Stomach (tissue), 9 donors: ENCODE data around the gene MYL12B. TPM values are rescaled to one million over a fixed set of nuclear protein-coding genes. Genes with fewer than 3 reads are reported as not detected.

ENCODE experiments used
- DNase-seq, 2 donors: peaks; one replicate each; pipeline versions ENCODE4 v3.0.0 to v3.0.0-alpha.2; 2013 to 2019
- H3K27ac ChIP-seq, 5 donors: fragments of 200-600 bp in 4 of 5; sonication (generic) in 4 of 5; one replicate each; pipeline ENCODE4 v1.5.1; 2013 to 2019; ENCODE audit warnings: mild to moderate bottlenecking in 1 of 5, moderate library complexity in 1 of 5
- H3K27me3 ChIP-seq, 3 donors: fragments of 200-600 bp; sonication (generic); one replicate each; pipeline ENCODE4 v1.5.1; 2017 to 2019; ENCODE audit warnings: mixed run types in 1 of 3
- H3K36me3 ChIP-seq, 4 donors: fragments of 200-600 bp; sonication (generic); 1 replicate in 3 of 4; 2 replicates in 1 of 4; pipeline ENCODE4 v1.5.1; 2016 to 2019
- H3K4me1 ChIP-seq, 4 donors: fragments of 200-600 bp; sonication (generic); one replicate each; pipeline ENCODE4 v1.5.1; 2016 to 2019
- H3K4me3 ChIP-seq, 4 donors: fragments of 200-600 bp; sonication (generic) in 3 of 4; one replicate each; pipeline ENCODE4 v1.5.1; 2016 to 2019; ENCODE audit warnings: mild to moderate bottlenecking in 1 of 4
- H3K9me3 ChIP-seq, 4 donors: fragments of 200-600 bp; sonication (generic); one replicate each; pipeline ENCODE4 v1.5.1; 2016 to 2019
- EP300 ChIP-seq: sonication (generic); formaldehyde crosslinking; IDR thresholded peaks from one replicate; pipeline ENCODE4 v1.6.1; 2017; ENCODE audit warnings: antibody characterized with exemption
- POLR2A ChIP-seq, 4 donors: fragments of 450-650 bp; IDR thresholded peaks; one replicate each; pipeline ENCODE4 v1.6.1; 2016; ENCODE audit warnings: antibody characterized with exemption in 4 of 4, control low read depth in 2 of 4, mild to moderate bottlenecking in 1 of 4, moderate library complexity in 1 of 4
- POLR2AphosphoS5 ChIP-seq, 3 donors: sonication (generic); formaldehyde crosslinking; IDR thresholded peaks; one replicate each; pipeline ENCODE4 v1.6.1; 2016; ENCODE audit warnings: antibody characterized with exemption in 3 of 3
- WGBS, 5 donors: extraction: QIAGEN DNeasy Blood & Tissue Kit in 3 of 5; methylation state at CpG; one replicate each; pipeline versions ENCODE4 v1.1.5 to v1.1.7; 2013 to 2018; 5-methylcytosine and 5-hydroxymethylcytosine counted together
- intact Hi-C: fragments of 100-400 bp; cut with DNase I; formaldehyde crosslinking; loops from one replicate; pipeline ENCODE4 v1.15.1; 2023; ENCODE audit warnings: low total_unique reads
- polyA plus RNA-seq, 3 donors: library from polyadenylated mRNA; stranded (reverse); fragments of 200-250 nt; gene quantifications; one replicate each; pipeline ENCODE4 v1.2.3, GENCODE V29; 2013
- total RNA-seq, 5 donors: library from RNA; depleted of rRNA; stranded (reverse); fragments of >200 nt; gene quantifications; one replicate each; pipeline versions ENCODE4 v1.1.0 to v1.2.3, GENCODE V29; 2014 to 2016
- TF ChIP-seq, protein P1 (sequence below), 7 experiments: fragments of 450-650 bp in 4 of 7; fragments of 200-600 bp in 3 of 7; sonication (generic) in 3 of 7; IDR thresholded peaks; one replicate each; pipeline ENCODE4 v1.5.1; 2016 to 2019; ENCODE audit warnings: antibody characterized with exemption in 7 of 7, control low read depth in 2 of 7, mild to moderate bottlenecking in 1 of 7
- donor health status: healthy with polysubstance abuse.
- donor health status: Bipolar disorder and iron deficiency.
- donor health status: healthy.

MYL12B gene
- total and polyA plus RNA-seq, 8 donors, result 89.2 to 738 (median 312) TPM

DNA sequence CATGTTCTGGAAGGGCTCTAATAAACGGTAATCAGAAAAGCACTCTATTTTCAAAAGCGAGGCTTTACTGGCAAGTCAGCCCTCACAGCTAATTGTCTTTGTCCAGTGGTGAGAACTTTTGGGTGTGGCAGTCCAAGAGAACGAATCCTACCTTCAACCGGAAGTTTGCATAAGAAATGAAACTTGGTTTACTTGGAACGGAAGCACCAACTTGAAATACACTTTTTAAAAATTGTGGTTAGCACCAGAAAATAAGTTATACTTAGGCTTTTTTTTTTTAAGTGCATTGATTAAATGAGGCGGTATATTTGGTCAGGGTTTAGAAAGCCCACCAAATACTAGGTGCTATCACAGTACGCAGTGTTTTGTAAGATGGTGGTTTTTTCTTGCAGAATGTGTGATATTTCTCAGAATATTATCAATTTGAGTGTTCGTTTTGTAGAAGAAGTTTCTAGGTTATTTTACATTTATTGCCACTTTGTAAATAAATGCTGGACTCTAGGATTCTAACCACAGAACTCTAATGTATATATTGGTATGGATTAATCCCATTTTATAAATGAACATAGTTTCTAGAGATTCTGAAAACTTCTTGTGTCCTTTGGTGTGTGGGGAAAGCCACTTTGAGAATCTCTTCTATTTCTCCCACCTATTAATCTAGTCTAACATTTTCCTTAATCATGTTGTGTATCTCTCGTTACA, 13.1 kb upstream of the MYL12B start:
- peaks cover 35 to 72% (median 56%) of the 10 kb centered on the region in 4 donors for H3K4me1 ChIP-seq
- intact Hi-C loops, result no loop called here
- H3K9me3 ChIP-seq, result no peaks in the 10 kb centered on the region
- 7 to 13% (median 9%) methylated on average over 9 of the region's 9 CpGs for WGBS, 5 donors
- H3K27ac ChIP-seq, result peak overlapping the region in 4 of 5 donors; percentile 98 to 100 (median 99)
- no peaks in the 10 kb centered on the region for H3K27me3 ChIP-seq
- peak in 1 of 2 donors; percentile 87 for DNase-seq
- H3K36me3 ChIP-seq, result peaks cover 9 to 21% (median 15%) of the 10 kb centered on the region in 4 donors
- TF ChIP-seq, protein P1, sequence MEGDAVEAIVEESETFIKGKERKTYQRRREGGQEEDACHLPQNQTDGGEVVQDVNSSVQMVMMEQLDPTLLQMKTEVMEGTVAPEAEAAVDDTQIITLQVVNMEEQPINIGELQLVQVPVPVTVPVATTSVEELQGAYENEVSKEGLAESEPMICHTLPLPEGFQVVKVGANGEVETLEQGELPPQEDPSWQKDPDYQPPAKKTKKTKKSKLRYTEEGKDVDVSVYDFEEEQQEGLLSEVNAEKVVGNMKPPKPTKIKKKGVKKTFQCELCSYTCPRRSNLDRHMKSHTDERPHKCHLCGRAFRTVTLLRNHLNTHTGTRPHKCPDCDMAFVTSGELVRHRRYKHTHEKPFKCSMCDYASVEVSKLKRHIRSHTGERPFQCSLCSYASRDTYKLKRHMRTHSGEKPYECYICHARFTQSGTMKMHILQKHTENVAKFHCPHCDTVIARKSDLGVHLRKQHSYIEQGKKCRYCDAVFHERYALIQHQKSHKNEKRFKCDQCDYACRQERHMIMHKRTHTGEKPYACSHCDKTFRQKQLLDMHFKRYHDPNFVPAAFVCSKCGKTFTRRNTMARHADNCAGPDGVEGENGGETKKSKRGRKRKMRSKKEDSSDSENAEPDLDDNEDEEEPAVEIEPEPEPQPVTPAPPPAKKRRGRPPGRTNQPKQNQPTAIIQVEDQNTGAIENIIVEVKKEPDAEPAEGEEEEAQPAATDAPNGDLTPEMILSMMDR (IDR thresholded peaks at IDR 0.05), result no peak
- peak; percentile 53 to 82 (median 81) for TF ChIP-seq POLR2AphosphoS5 (IDR thresholded peaks at IDR 0.05)
- peak overlapping the region; percentile 56 to 89 (median 78) for H3K4me3 ChIP-seq

DNA sequence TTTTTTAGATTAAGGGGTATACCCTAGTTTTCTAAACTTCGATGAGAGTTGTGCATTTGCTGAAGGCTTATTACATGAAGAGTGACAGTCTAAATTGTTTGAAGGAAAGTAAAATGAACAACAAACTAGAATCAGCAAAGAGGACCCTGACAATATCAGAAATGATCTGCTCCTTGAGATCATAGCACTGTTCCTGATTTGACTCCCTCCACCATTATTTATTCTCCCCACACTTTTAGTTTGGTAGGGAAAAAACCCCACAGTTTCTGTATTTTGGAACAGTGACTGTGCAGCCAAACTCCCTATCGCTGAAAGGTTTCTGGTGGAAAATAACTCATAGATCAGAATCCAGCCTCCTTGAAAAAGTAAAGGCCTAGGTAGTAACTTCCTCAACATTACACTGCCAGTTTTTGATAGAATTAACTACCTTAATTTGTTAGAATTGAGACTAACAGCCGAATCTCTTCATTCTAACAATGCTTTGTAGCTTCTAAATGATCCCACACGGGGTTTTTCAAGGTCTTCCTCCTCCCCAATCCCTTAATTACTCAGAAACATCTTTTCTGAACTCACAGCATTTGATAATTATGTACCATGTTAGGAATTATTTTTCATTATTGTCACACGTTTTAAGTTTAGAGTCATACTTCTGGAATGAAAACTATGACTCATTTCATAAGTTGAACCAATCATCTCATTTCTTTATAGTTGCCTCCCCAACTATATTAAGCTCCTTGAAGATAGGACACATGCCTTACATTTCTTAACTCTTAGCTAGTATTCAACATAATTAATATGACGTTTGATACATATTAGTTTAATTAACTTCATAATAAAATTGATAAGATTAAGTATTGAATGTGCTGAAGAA, 11.5 kb upstream of the MYL12B start:
- peak overlapping the region in 4 of 5 donors; percentile 65 to 100 (median 98) for H3K27ac ChIP-seq
- intact Hi-C loops, result no loop called here
- no peaks in the 10 kb centered on the region for H3K9me3 ChIP-seq
- H3K4me1 ChIP-seq, result peaks cover 35 to 72% (median 50%) of the 10 kb centered on the region in 4 donors
- peak overlapping the region in 2 of 4 donors; percentile 56 to 83 for H3K4me3 ChIP-seq
- WGBS, 5 donors, result 33 to 40% (median 36%) methylated on average over 6 of the region's 6 CpGs
- peaks cover 25 to 38% (median 31%) of the 10 kb centered on the region in 4 donors for H3K36me3 ChIP-seq
- TF ChIP-seq, protein P1 (IDR thresholded peaks at IDR 0.05), result no peak
- TF ChIP-seq POLR2AphosphoS5 (IDR thresholded peaks at IDR 0.05), result peak in 1 of 3 donors; percentile 7
- no peak for DNase-seq
- H3K27me3 ChIP-seq, result no peaks in the 10 kb centered on the region

DNA sequence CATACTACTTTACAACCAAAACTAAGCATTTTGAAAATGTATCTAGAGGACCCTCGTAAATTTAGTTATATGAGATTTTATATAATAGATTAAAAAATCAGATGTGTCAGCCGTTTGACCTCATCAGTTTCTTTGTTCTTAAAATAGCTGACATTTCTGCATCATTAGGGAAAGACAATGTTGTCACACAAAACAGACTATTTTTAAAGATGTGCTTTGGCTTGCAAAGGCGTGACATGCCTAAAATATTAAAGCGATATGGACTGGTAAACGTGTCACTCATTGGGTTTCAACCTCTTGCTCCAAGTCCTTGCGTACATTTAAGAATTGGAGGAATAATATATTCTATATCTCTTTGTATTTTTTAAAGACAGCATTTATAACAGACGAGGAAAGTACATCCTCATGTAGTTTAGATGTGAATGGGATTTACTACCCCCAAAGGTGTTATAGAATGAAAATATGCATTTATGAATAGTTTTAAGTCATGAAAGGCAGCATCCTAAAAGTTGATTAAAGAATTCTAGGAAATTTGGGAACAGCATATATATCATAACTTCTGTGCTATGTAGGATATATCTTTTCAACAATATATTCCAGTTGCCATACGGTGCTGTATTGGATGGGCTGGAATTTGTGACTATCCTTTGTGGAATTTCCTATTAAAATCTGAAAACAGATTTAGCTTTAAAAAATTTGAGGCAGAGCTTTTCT, 10.5 kb upstream of the MYL12B start:
- peak overlapping the region in 4 of 5 donors; percentile 3 to 100 (median 98) for H3K27ac ChIP-seq
- peaks cover 34 to 47% (median 40%) of the 10 kb centered on the region in 4 donors for H3K36me3 ChIP-seq
- 69 to 77% (median 74%) methylated on average over 8 of the region's 8 CpGs for WGBS, 5 donors
- H3K4me1 ChIP-seq, result peaks cover 39 to 77% (median 54%) of the 10 kb centered on the region in 4 donors
- no peak overlapping the region for H3K4me3 ChIP-seq
- no peak for DNase-seq
- TF ChIP-seq POLR2AphosphoS5 (IDR thresholded peaks at IDR 0.05), result no peak
- TF ChIP-seq, protein P1 (IDR thresholded peaks at IDR 0.05), result no peak
- no peak for TF ChIP-seq EP300
- intact Hi-C loops, result no loop called here
- H3K9me3 ChIP-seq, result no peaks in the 10 kb centered on the region
- H3K27me3 ChIP-seq, result no peaks in the 10 kb centered on the region

DNA sequence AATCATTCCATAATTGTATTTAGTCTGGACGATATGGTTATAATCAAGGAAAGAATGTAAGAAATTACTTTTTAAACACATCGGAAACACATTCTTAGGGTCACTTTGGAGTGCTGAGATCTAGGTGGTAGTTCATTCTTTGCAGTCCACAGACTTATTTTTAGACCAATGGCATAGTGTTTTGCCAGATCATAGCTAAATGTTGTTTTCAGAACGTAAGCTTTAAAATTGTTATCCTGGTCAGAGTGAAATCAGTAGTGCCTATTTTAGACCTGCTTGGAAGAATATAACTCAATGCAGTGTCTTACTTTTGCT, 10.0 kb upstream of the MYL12B start:
- intact Hi-C loops, result no loop called here

More for the DNA sequence above, 10.0 kb upstream of the MYL12B start:
- no peak overlapping the region for H3K4me3 ChIP-seq
- 61 to 68% (median 65%) methylated on average over 3 of the region's 3 CpGs for WGBS, 5 donors
- H3K27me3 ChIP-seq, result no peaks in the 10 kb centered on the region
- TF ChIP-seq POLR2AphosphoS5 (IDR thresholded peaks at IDR 0.05) (no peak), POLR2A (IDR thresholded peaks at IDR 0.05) (no peak), EP300 (no peak)
- TF ChIP-seq, protein P1 (IDR thresholded peaks at IDR 0.05), result no peak
- H3K27ac ChIP-seq, result peak overlapping the region in 4 of 5 donors; percentile 3 to 100 (median 98)
- no peak for DNase-seq
- H3K9me3 ChIP-seq, result no peaks in the 10 kb centered on the region
- peaks cover 44 to 82% (median 58%) of the 10 kb centered on the region in 4 donors for H3K4me1 ChIP-seq
- H3K36me3 ChIP-seq, result peaks cover 38 to 53% (median 46%) of the 10 kb centered on the region in 4 donors
